ENCODE results near the gene UBA52.

The UBA52 gene

GRCh38 chr19:18533058-18533457 is 38.6 kb upstream of the UBA52 start:
- H3K36me3 ChIP-seq (ENCODE audit: control insufficient read depth in 1 of 2, insufficient read depth in 2 of 2, low read length in 2 of 2): peaks cover 52% of the 10 kb centered on the region in 2 experiments
- no CpG with 5 or more reads among the region's 4 CpGs for WGBS (ENCODE audit: extremely low coverage, insufficient coverage, insufficient read length)
- H3K9me3 ChIP-seq (ENCODE audit: insufficient read depth, low read depth, low read length): peaks cover 4% of the 10 kb centered on the region

GRCh38 chr19:18536475-18536874 is 35.2 kb upstream of the UBA52 start:
- no peak overlapping the region for H2AK5ac ChIP-seq (ENCODE audit: low read length)
- H2BK5ac ChIP-seq (ENCODE audit: low read depth, low read length, poor library complexity): no peak overlapping the region
- no peak overlapping the region for H3K4me3 ChIP-seq (ENCODE audit: low read depth, low read length)
- no peak overlapping the region for H2BK12ac ChIP-seq (ENCODE audit: low read length)
- no peak for DNase-seq
- H3K4me2 ChIP-seq (ENCODE audit: low read length): no peak overlapping the region
- no peak overlapping the region for H2BK120ac ChIP-seq (ENCODE audit: insufficient read depth, low read length, poor library complexity)
- H3K4me1 ChIP-seq (ENCODE audit: control insufficient read depth in 1 of 2, insufficient read depth in 2 of 2, low read length in 2 of 2): peaks cover 0 to 2% of the 10 kb centered on the region in 2 experiments
- H4K8ac ChIP-seq (ENCODE audit: low read depth, low read length): no peak overlapping the region
- no peak overlapping the region for H4K12ac ChIP-seq (ENCODE audit: low read depth, low read length)
- H3K9me3 ChIP-seq (ENCODE audit: insufficient read depth, low read depth, low read length): peaks cover 2% of the 10 kb centered on the region
- no peak overlapping the region for H3K23ac ChIP-seq (ENCODE audit: low read length)
- no peak overlapping the region for H4K91ac ChIP-seq (ENCODE audit: low read depth, low read length)
- no peak overlapping the region for H3K18ac ChIP-seq (ENCODE audit: low read length)
- no peak overlapping the region for H3K4ac ChIP-seq (ENCODE audit: low read depth, low read length)
- no peak overlapping the region for H2AFZ ChIP-seq (ENCODE audit: insufficient read depth, low read length, poor library complexity)
- H3K27me3 ChIP-seq (ENCODE audit: insufficient read depth, low read length): no peaks in the 10 kb centered on the region
- no peak overlapping the region for H3K14ac ChIP-seq (ENCODE audit: low read length)
- H3K36me3 ChIP-seq (ENCODE audit: control insufficient read depth in 1 of 2, insufficient read depth in 2 of 2, low read length in 2 of 2): peaks cover 65 to 68% of the 10 kb centered on the region in 2 experiments
- WGBS (ENCODE audit: extremely low coverage, insufficient coverage, insufficient read length): no CpG with 5 or more reads among the region's 10 CpGs
- no peak overlapping the region for H3K9ac ChIP-seq (ENCODE audit: low read length)
- H3K79me2 ChIP-seq (ENCODE audit: control insufficient read depth, insufficient read depth, low read length, poor library complexity): no peaks in the 10 kb centered on the region
- no peak overlapping the region for H3K27ac ChIP-seq (ENCODE audit: low read depth, low read length)
- H3K79me1 ChIP-seq (ENCODE audit: low read length): no peaks in the 10 kb centered on the region

More at GRCh38 chr19:18533058-18533457, 38.6 kb upstream of the UBA52 start:
- no peak overlapping the region for H2BK120ac ChIP-seq (ENCODE audit: insufficient read depth, low read length, poor library complexity)
- no peaks in the 10 kb centered on the region for H3K79me2 ChIP-seq (ENCODE audit: control insufficient read depth, insufficient read depth, low read length, poor library complexity)
- H3K14ac ChIP-seq (ENCODE audit: low read length): no peak overlapping the region
- no peak overlapping the region for H2BK5ac ChIP-seq (ENCODE audit: low read depth, low read length, poor library complexity)
- no peak overlapping the region for H3K4ac ChIP-seq (ENCODE audit: low read depth, low read length)
- no peak overlapping the region for H2BK12ac ChIP-seq (ENCODE audit: low read length)
- DNase-seq: no peak
- H3K4me2 ChIP-seq (ENCODE audit: low read length): no peak overlapping the region
- H3K79me1 ChIP-seq (ENCODE audit: low read length): no peaks in the 10 kb centered on the region
- no peak overlapping the region for H3K4me3 ChIP-seq (ENCODE audit: low read depth, low read length)
- H2AFZ ChIP-seq (ENCODE audit: insufficient read depth, low read length, poor library complexity): no peak overlapping the region
- H4K91ac ChIP-seq (ENCODE audit: low read depth, low read length): no peak overlapping the region
- no peak overlapping the region for H3K23ac ChIP-seq (ENCODE audit: low read length)
- H2AK5ac ChIP-seq (ENCODE audit: low read length): no peak overlapping the region
- no peak overlapping the region for H4K12ac ChIP-seq (ENCODE audit: low read depth, low read length)
- H3K27ac ChIP-seq (ENCODE audit: low read depth, low read length): no peak overlapping the region
- no peak overlapping the region for H3K18ac ChIP-seq (ENCODE audit: low read length)
- H4K8ac ChIP-seq (ENCODE audit: low read depth, low read length): no peak overlapping the region
- H3K4me1 ChIP-seq (ENCODE audit: control insufficient read depth in 1 of 2, insufficient read depth in 2 of 2, low read length in 2 of 2): no peaks in the 10 kb centered on the region
- no peak overlapping the region for H3K9ac ChIP-seq (ENCODE audit: low read length)
- H3K27me3 ChIP-seq (ENCODE audit: insufficient read depth, low read length): no peaks in the 10 kb centered on the region

GRCh38 chr19:18537431-18537830 is 34.2 kb upstream of the UBA52 start:
- peaks cover 2% of the 10 kb centered on the region for H3K9me3 ChIP-seq (ENCODE audit: insufficient read depth, low read depth, low read length)
- H3K4me1 ChIP-seq (ENCODE audit: control insufficient read depth in 1 of 2, insufficient read depth in 2 of 2, low read length in 2 of 2): peaks cover 4 to 5% of the 10 kb centered on the region in 2 experiments
- no CpG with 5 or more reads among the region's 17 CpGs for WGBS (ENCODE audit: extremely low coverage, insufficient coverage, insufficient read length)
- H3K27me3 ChIP-seq (ENCODE audit: insufficient read depth, low read length): no peaks in the 10 kb centered on the region
- peaks cover under 1% of the 10 kb centered on the region for H3K79me2 ChIP-seq (ENCODE audit: control insufficient read depth, insufficient read depth, low read length, poor library complexity)
- no peak overlapping the region for H3K4me3 ChIP-seq (ENCODE audit: low read depth, low read length)
- H3K27ac ChIP-seq (ENCODE audit: low read depth, low read length): no peak overlapping the region
- H3K18ac ChIP-seq (ENCODE audit: low read length): no peak overlapping the region
- no peak overlapping the region for H2BK120ac ChIP-seq (ENCODE audit: insufficient read depth, low read length, poor library complexity)
- peaks cover 60 to 64% of the 10 kb centered on the region in 2 experiments for H3K36me3 ChIP-seq (ENCODE audit: control insufficient read depth in 1 of 2, insufficient read depth in 2 of 2, low read length in 2 of 2)
- H4K12ac ChIP-seq (ENCODE audit: low read depth, low read length): no peak overlapping the region
- H3K79me1 ChIP-seq (ENCODE audit: low read length): no peaks in the 10 kb centered on the region
- H3K4me2 ChIP-seq (ENCODE audit: low read length): no peak overlapping the region
- no peak for DNase-seq
- H3K4ac ChIP-seq (ENCODE audit: low read depth, low read length): no peak overlapping the region
- no peak overlapping the region for H2AK5ac ChIP-seq (ENCODE audit: low read length)
- H4K91ac ChIP-seq (ENCODE audit: low read depth, low read length): no peak overlapping the region
- H3K23ac ChIP-seq (ENCODE audit: low read length): no peak overlapping the region
- no peak overlapping the region for H3K14ac ChIP-seq (ENCODE audit: low read length)
- no peak overlapping the region for H2BK5ac ChIP-seq (ENCODE audit: low read depth, low read length, poor library complexity)
- no peak overlapping the region for H4K8ac ChIP-seq (ENCODE audit: low read depth, low read length)
- H2BK12ac ChIP-seq (ENCODE audit: low read length): no peak overlapping the region
- no peak overlapping the region for H3K9ac ChIP-seq (ENCODE audit: low read length)
- no peak overlapping the region for H2AFZ ChIP-seq (ENCODE audit: insufficient read depth, low read length, poor library complexity)

GRCh38 chr19:18538115-18538514 is 33.5 kb upstream of the UBA52 start:
- peaks cover 5% of the 10 kb centered on the region for H3K79me1 ChIP-seq (ENCODE audit: low read length)
- no peak overlapping the region for H3K23ac ChIP-seq (ENCODE audit: low read length)
- H3K14ac ChIP-seq (ENCODE audit: low read length): no peak overlapping the region
- no peak overlapping the region for H4K8ac ChIP-seq (ENCODE audit: low read depth, low read length)
- H3K4me1 ChIP-seq (ENCODE audit: control insufficient read depth in 1 of 2, insufficient read depth in 2 of 2, low read length in 2 of 2): peaks cover 6 to 8% of the 10 kb centered on the region in 2 experiments
- H3K27me3 ChIP-seq (ENCODE audit: insufficient read depth, low read length): no peaks in the 10 kb centered on the region
- H2BK12ac ChIP-seq (ENCODE audit: low read length): no peak overlapping the region
- no peak overlapping the region for H3K9ac ChIP-seq (ENCODE audit: low read length)
- peak overlapping the region; percentile 3 for H2AK5ac ChIP-seq (ENCODE audit: low read length)
- H2BK5ac ChIP-seq (ENCODE audit: low read depth, low read length, poor library complexity): no peak overlapping the region
- H2AFZ ChIP-seq (ENCODE audit: insufficient read depth, low read length, poor library complexity): no peak overlapping the region
- H3K4me3 ChIP-seq (ENCODE audit: low read depth, low read length): no peak overlapping the region
- no peak overlapping the region for H2BK120ac ChIP-seq (ENCODE audit: insufficient read depth, low read length, poor library complexity)
- no peak for DNase-seq
- peaks cover 2% of the 10 kb centered on the region for H3K9me3 ChIP-seq (ENCODE audit: insufficient read depth, low read depth, low read length)
- no peak overlapping the region for H4K12ac ChIP-seq (ENCODE audit: low read depth, low read length)
- H3K79me2 ChIP-seq (ENCODE audit: control insufficient read depth, insufficient read depth, low read length, poor library complexity): peaks cover 6% of the 10 kb centered on the region
- no peak overlapping the region for H3K4ac ChIP-seq (ENCODE audit: low read depth, low read length)
- H3K27ac ChIP-seq (ENCODE audit: low read depth, low read length): no peak overlapping the region
- no peak overlapping the region for H4K91ac ChIP-seq (ENCODE audit: low read depth, low read length)
- H3K18ac ChIP-seq (ENCODE audit: low read length): no peak overlapping the region
- H3K36me3 ChIP-seq (ENCODE audit: control insufficient read depth in 1 of 2, insufficient read depth in 2 of 2, low read length in 2 of 2): peaks cover 53 to 57% of the 10 kb centered on the region in 2 experiments
- no CpG with 5 or more reads among the region's 22 CpGs for WGBS (ENCODE audit: extremely low coverage, insufficient coverage, insufficient read length)
- H3K4me2 ChIP-seq (ENCODE audit: low read length): no peak overlapping the region

Data from trophoblast cell (in vitro differentiated cells and primary cell).